ENCODE results near the gene PRKAA1.

PRKAA1 gene

GRCh38 chr5:40801771-40802562, 3.8 kb upstream of the PRKAA1 start:
- TF ChIP-seq TCF12 (IDR thresholded peaks at IDR 0.05; ENCODE audit: low read depth) (no peak), CEBPB (IDR thresholded peaks at IDR 0.05) (no peak), FOXM1 (IDR thresholded peaks at IDR 0.05; ENCODE audit: borderline replicate concordance, low read depth) (no peak)

DNA sequence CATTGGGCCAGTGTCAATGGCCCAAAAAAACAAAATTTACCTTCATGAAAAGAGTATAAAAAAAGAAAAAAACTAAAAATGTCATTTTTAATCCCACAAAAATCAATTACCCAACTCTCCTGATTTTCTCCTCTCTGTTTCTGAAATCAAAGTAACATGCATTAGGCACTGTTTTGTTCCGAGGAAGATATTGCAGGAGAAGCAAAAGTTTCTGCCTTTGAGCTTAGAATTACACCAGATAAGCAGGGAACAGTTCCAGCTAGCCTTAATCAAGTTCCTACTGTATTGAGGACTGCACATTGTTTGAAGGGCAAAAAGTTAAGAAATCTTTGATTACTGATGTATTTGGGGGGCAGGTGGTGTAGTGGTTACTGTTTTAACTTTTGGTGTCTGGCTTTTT, 1.1 kb upstream of the PRKAA1 start:
- TF ChIP-seq, protein P1, sequence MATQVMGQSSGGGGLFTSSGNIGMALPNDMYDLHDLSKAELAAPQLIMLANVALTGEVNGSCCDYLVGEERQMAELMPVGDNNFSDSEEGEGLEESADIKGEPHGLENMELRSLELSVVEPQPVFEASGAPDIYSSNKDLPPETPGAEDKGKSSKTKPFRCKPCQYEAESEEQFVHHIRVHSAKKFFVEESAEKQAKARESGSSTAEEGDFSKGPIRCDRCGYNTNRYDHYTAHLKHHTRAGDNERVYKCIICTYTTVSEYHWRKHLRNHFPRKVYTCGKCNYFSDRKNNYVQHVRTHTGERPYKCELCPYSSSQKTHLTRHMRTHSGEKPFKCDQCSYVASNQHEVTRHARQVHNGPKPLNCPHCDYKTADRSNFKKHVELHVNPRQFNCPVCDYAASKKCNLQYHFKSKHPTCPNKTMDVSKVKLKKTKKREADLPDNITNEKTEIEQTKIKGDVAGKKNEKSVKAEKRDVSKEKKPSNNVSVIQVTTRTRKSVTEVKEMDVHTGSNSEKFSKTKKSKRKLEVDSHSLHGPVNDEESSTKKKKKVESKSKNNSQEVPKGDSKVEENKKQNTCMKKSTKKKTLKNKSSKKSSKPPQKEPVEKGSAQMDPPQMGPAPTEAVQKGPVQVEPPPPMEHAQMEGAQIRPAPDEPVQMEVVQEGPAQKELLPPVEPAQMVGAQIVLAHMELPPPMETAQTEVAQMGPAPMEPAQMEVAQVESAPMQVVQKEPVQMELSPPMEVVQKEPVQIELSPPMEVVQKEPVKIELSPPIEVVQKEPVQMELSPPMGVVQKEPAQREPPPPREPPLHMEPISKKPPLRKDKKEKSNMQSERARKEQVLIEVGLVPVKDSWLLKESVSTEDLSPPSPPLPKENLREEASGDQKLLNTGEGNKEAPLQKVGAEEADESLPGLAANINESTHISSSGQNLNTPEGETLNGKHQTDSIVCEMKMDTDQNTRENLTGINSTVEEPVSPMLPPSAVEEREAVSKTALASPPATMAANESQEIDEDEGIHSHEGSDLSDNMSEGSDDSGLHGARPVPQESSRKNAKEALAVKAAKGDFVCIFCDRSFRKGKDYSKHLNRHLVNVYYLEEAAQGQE (IDR thresholded peaks at IDR 0.05; ENCODE audit: low read depth): no peak
- TF ChIP-seq CREB1 (IDR thresholded peaks at IDR 0.05; ENCODE audit: low read depth): no peak

DNA sequence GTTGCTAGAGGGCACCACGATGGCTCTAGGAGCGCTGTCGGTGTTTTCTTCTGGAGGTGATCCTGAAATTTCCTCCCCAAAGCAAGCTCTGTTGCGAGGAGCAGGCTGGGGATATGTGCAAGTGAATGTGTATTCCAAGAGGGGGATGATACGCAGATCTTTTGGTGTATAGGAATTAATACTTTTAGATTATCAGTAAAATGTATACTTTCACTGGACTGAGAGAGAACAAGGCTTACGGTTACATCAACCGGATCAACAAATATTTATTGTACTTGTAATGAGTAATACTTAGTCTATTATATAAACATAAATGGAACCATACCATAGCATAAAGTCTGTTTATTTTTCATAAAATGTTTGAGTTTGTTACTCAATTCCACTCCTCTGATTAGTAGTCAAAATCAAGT, 632 bp upstream of the PRKAA1 start:
- TF ChIP-seq RAD21 (IDR thresholded peaks at IDR 0.05; ENCODE audit: low read depth): no peak
- TF ChIP-seq, protein P2, sequence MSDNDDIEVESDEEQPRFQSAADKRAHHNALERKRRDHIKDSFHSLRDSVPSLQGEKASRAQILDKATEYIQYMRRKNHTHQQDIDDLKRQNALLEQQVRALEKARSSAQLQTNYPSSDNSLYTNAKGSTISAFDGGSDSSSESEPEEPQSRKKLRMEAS (IDR thresholded peaks at IDR 0.05): no peak
- no peak for TF ChIP-seq TEAD4 (IDR thresholded peaks at IDR 0.05)

DNA sequence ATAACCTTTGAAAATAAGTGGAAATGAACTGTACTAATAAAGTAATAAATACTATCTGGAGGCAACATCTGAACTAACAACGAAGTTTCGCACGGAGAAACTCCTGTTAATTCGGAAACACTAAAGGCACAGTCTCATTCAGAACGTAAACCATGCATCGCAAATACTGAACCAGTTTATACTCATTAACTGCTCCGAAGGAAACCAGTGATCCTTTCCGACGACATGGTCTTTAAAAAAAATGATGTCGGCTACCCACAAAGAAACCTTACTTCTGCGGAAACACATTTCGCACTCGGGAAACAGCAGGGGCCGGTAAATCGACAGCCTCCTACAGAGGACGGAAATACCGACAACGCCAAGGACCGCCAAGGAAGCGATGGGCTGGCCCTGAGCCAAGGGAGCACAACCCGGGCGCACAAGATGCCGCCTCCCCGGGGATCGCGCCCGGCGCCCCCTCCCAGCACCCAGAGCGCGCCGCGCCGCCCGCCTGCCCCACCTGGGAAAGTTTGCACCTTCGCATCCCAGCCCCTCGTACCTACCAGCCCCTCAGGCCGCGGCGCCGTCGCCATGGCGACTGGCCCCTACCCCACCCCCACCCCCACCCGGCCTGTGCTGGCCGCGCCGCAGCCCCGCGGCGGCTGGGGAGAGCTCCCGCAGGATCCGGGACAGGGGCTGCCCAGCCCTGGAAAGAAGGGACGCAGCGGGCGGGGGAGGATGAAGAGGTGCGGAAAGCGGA, 732 bp downstream of the PRKAA1 start:
- TF ChIP-seq TAF1 (IDR thresholded peaks at IDR 0.05; ENCODE audit: low read depth) (no peak), CEBPB (IDR thresholded peaks at IDR 0.05) (no peak), NFIC (IDR thresholded peaks at IDR 0.05) (peak; percentile 86)
- TF ChIP-seq, protein P2 (IDR thresholded peaks at IDR 0.05): peak; percentile 25; the same call in 1 of the 2 replicates

DNA sequence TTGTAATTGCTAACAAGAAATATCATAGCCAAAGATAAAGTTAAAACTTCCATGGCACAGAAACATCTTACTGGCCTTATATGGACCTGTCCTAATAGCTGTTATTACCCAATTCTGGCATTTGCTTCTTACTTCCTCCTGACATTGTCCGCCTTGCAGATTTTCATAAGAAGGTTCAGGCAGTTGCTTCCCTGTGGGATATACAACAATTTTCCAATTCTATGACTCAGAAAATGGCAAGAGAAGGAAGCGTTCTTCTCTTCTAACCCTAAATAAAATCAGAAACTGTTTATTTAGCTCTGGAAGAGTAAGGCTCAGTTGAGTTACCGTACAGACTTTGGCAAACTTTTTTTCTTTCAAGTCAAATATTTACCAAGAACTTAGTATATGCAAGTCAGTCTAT, 1.7 kb downstream of the PRKAA1 start:
- TF ChIP-seq CEBPB (IDR thresholded peaks at IDR 0.05) (no peak), FOXM1 (IDR thresholded peaks at IDR 0.05; ENCODE audit: borderline replicate concordance, low read depth) (no peak), TAF1 (IDR thresholded peaks at IDR 0.05; ENCODE audit: low read depth) (no peak), YY1 (IDR thresholded peaks at IDR 0.05; ENCODE audit: low read depth) (no peak), ZBTB7A (IDR thresholded peaks at IDR 0.05; ENCODE audit: low read depth) (no peak), RAD21 (IDR thresholded peaks at IDR 0.05; ENCODE audit: low read depth) (no peak), CREB1 (IDR thresholded peaks at IDR 0.05; ENCODE audit: low read depth) (no peak)
- TF ChIP-seq, protein P1 (IDR thresholded peaks at IDR 0.05; ENCODE audit: low read depth): no peak

DNA sequence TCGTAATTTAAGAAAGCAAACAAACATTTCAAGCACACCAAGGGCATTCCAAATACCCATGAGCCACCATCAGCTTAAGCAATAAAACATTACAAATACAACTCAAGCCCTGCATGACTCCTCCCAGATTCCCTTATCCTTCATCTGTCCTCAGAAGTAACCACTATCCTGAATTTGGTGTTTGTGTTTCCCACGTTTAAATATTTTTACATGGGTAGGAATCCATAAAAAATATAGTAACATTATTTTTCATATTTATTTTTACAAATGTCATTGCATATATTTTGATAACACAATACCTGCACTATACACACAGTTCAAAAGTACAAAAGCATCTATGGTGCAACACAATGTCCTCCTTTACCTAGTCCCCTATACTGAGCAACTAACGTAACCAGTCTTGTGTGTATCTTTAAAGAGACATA, 6.4 kb downstream of the PRKAA1 start:
- TF ChIP-seq USF1 (IDR thresholded peaks at IDR 0.05) (no peak), RAD21 (IDR thresholded peaks at IDR 0.05; ENCODE audit: low read depth) (no peak), NFIC (IDR thresholded peaks at IDR 0.05) (no peak), YY1 (IDR thresholded peaks at IDR 0.05; ENCODE audit: low read depth) (no peak), ZBTB7A (IDR thresholded peaks at IDR 0.05; ENCODE audit: low read depth) (no peak), CREB1 (IDR thresholded peaks at IDR 0.05; ENCODE audit: low read depth) (no peak), FOXM1 (IDR thresholded peaks at IDR 0.05; ENCODE audit: borderline replicate concordance, low read depth) (no peak), TAF1 (IDR thresholded peaks at IDR 0.05; ENCODE audit: low read depth) (no peak), TCF12 (IDR thresholded peaks at IDR 0.05; ENCODE audit: low read depth) (no peak), EGR1 (IDR thresholded peaks at IDR 0.05) (no peak), TEAD4 (IDR thresholded peaks at IDR 0.05) (no peak), CEBPB (IDR thresholded peaks at IDR 0.05) (no peak), EP300 (IDR thresholded peaks at IDR 0.05; ENCODE audit: borderline replicate concordance) (no peak)
- TF ChIP-seq, protein P1 (IDR thresholded peaks at IDR 0.05; ENCODE audit: low read depth): no peak
- TF ChIP-seq, protein P2 (IDR thresholded peaks at IDR 0.05): no peak

All from Ishikawa (cell line).